Osteocyte (in vitro differentiated cells): ENCODE data around the gene FLT1. TPM values are rescaled to one million over a fixed set of nuclear protein-coding genes. Genes with fewer than 3 reads are reported as not detected.

ENCODE experiments used
- DNase-seq: peaks from one replicate; pipeline ENCODE4 v3.0.0; 2021; ENCODE audit warnings: mixed read lengths; ENCODE audit not compliant: unreplicated experiment; ENCODE audit errors: extremely low spot score
- H3K27ac Mint-ChIP-seq: one replicate; pipeline ENCODE4 v1.8.0; 2021; ENCODE audit warnings: mild to moderate bottlenecking, mixed read lengths; ENCODE audit not compliant: unreplicated experiment
- H3K27me3 Mint-ChIP-seq: one replicate; pipeline ENCODE4 v1.8.0; 2021; ENCODE audit warnings: mixed read lengths; ENCODE audit not compliant: unreplicated experiment
- H3K36me3 Mint-ChIP-seq: one replicate; pipeline ENCODE4 v1.8.0; 2021; ENCODE audit warnings: mixed read lengths; ENCODE audit not compliant: unreplicated experiment
- H3K4me1 Mint-ChIP-seq: one replicate; pipeline ENCODE4 v1.8.0; 2021; ENCODE audit warnings: mixed read lengths; ENCODE audit not compliant: unreplicated experiment
- H3K4me3 Mint-ChIP-seq: one replicate; pipeline ENCODE4 v1.8.0; 2021; ENCODE audit warnings: mild to moderate bottlenecking, moderate library complexity, mixed read lengths; ENCODE audit not compliant: unreplicated experiment
- H3K9me3 Mint-ChIP-seq: one replicate; pipeline ENCODE4 v1.8.0; 2021; ENCODE audit warnings: mixed read lengths; ENCODE audit not compliant: unreplicated experiment
- total RNA-seq: library from RNA; stranded (reverse); gene quantifications from 2 replicates; pipeline ENCODE4 v1.2.1, GENCODE V29; 2021
- TF ChIP-seq, protein P1 (sequence below): fragments of 200-600 bp; sonication (generic); IDR thresholded peaks from 2 replicates; pipeline ENCODE4 v1.5.0; 2021; ENCODE audit warnings: antibody characterized with exemption, mild to moderate bottlenecking, moderate library complexity

FLT1 gene
- total RNA-seq, 1 donor from 2014 or later = 3.4 TPM

GRCh38 chr13:28385362-28385761 lies 109.6 kb downstream of the FLT1 start:
- no peak overlapping the region for H3K27ac Mint-ChIP-seq
- TF ChIP-seq, protein P1, sequence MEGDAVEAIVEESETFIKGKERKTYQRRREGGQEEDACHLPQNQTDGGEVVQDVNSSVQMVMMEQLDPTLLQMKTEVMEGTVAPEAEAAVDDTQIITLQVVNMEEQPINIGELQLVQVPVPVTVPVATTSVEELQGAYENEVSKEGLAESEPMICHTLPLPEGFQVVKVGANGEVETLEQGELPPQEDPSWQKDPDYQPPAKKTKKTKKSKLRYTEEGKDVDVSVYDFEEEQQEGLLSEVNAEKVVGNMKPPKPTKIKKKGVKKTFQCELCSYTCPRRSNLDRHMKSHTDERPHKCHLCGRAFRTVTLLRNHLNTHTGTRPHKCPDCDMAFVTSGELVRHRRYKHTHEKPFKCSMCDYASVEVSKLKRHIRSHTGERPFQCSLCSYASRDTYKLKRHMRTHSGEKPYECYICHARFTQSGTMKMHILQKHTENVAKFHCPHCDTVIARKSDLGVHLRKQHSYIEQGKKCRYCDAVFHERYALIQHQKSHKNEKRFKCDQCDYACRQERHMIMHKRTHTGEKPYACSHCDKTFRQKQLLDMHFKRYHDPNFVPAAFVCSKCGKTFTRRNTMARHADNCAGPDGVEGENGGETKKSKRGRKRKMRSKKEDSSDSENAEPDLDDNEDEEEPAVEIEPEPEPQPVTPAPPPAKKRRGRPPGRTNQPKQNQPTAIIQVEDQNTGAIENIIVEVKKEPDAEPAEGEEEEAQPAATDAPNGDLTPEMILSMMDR = no peak
- H3K4me3 Mint-ChIP-seq = no peak overlapping the region
- DNase-seq = no peak
- no peaks in the 10 kb centered on the region for H3K9me3 Mint-ChIP-seq
- no peaks in the 10 kb centered on the region for H3K27me3 Mint-ChIP-seq
- H3K4me1 Mint-ChIP-seq = no peaks in the 10 kb centered on the region
- H3K36me3 Mint-ChIP-seq = no peaks in the 10 kb centered on the region

GRCh38 chr13:28384789-28385188 lies 110.1 kb downstream of the FLT1 start:
- H3K36me3 Mint-ChIP-seq = no peaks in the 10 kb centered on the region
- H3K4me3 Mint-ChIP-seq = no peak overlapping the region
- no peak overlapping the region for H3K27ac Mint-ChIP-seq
- no peaks in the 10 kb centered on the region for H3K4me1 Mint-ChIP-seq
- no peak for DNase-seq
- H3K27me3 Mint-ChIP-seq = no peaks in the 10 kb centered on the region
- TF ChIP-seq, protein P1 = no peak
- H3K9me3 Mint-ChIP-seq = no peaks in the 10 kb centered on the region

DNA sequence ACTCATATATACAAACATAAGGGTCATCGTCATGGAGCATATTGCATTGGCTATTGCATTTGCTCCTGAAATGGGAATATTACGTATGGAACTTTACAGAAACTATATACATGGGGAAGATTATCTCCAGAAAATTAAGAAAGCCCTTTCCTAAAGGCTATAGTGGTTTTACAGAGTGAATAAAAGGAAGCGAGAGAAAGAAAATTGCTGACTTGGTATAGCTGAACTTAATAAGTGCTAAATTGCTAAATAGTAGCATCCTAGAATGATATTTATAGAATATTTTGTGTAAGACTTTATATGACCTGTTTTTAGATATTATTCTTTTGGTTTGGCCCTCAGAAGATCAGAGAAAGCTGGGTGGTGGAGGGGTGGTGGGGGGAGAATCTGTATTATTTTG lies 114.6 kb downstream of the FLT1 start:
- H3K27me3 Mint-ChIP-seq = no peaks in the 10 kb centered on the region
- no peak for DNase-seq
- no peaks in the 10 kb centered on the region for H3K36me3 Mint-ChIP-seq
- no peak overlapping the region for H3K4me3 Mint-ChIP-seq
- peaks cover 3% of the 10 kb centered on the region for H3K4me1 Mint-ChIP-seq
- H3K27ac Mint-ChIP-seq = no peak overlapping the region
- H3K9me3 Mint-ChIP-seq = no peaks in the 10 kb centered on the region
- TF ChIP-seq, protein P1 = no peak

DNA sequence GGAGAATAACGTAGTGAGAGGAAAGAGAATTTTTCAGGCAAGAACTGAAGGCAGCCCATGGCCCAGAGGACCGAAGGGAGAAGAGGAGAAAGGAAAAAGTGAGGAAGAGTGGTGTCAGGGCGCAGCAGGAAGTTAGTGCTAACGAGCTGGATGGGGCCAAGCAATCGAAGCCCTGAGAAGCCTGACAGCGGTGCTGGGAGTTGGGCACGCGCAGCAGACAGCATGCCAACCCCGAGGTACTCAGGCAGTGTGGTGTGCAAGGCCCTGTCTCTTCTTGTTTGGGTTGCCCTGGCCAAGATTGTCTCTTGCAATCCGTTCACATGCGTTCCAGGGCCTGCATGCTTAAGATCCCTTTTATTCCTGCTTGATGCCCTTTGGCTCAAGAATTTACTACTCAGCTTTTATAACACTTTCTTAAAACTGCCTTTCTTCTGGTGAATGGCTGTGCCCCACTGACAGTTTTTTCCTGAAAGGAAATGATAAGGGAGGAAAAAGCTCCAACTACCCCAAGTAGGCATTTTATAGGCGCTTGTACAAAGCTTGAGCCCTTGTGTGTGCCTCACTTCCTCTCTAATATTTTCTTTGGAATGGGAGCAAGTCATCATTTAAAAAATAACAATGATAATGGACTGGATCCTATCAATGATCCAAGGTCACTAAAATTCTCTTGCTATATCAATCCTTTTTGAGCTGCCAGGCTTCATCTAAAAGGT lies 115.4 kb downstream of the FLT1 start:
- no peak for DNase-seq
- Mint-ChIP-seq H3K27me3 (no peaks in the 10 kb centered on the region), H3K4me1 (peaks cover 3% of the 10 kb centered on the region), H3K4me3 (no peak overlapping the region), H3K36me3 (no peaks in the 10 kb centered on the region), H3K27ac (no peak overlapping the region), H3K9me3 (no peaks in the 10 kb centered on the region)
- TF ChIP-seq, protein P1 = no peak

DNA sequence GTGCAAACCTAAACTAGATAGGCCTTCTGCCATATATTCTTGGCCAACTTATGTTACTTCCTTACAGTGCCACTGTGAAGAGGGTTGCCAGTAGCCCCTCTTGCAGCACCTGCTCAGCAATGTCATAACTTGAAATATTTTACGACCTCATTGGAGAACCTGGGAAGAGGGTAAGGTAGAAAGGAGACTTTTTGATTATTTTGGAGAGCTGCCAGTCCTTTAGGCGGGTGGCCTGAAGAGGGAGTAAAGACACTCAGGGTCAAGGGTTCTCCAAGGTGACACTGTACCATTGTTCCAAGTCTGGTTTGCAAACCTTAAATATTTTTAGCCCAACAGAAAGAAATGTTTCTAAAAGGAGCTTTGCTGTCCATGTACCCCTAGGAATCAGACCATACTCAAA lies 118.3 kb downstream of the FLT1 start:
- Mint-ChIP-seq H3K27me3 (no peaks in the 10 kb centered on the region), H3K9me3 (no peaks in the 10 kb centered on the region), H3K27ac (no peak overlapping the region), H3K4me3 (no peak overlapping the region), H3K36me3 (no peaks in the 10 kb centered on the region), H3K4me1 (peaks cover 3% of the 10 kb centered on the region)
- TF ChIP-seq, protein P1 = no peak
- DNase-seq = no peak
